ENCODE results near the gene ZCCHC14.

DNA sequence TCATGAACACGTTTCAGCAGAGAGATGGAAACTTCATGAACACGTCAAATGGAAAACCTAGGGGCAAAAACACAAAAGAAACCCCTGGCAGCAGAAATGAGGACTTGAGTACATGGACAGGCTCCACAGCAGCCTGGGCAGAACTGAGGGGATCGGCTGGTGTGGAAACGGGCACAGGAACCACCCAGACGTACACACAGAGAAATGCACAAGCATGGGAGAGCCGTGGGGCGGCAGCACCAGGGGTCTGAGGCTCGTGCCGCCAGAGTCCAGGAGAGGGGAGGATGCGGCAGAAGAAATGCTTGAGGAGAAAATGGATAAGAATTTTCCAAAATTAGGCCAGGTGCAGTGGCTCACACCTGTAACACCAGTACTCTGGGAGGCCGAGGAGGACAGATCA lies 70.7 kb downstream of the ZCCHC14 start:
- TF ChIP-seq, protein P1, sequence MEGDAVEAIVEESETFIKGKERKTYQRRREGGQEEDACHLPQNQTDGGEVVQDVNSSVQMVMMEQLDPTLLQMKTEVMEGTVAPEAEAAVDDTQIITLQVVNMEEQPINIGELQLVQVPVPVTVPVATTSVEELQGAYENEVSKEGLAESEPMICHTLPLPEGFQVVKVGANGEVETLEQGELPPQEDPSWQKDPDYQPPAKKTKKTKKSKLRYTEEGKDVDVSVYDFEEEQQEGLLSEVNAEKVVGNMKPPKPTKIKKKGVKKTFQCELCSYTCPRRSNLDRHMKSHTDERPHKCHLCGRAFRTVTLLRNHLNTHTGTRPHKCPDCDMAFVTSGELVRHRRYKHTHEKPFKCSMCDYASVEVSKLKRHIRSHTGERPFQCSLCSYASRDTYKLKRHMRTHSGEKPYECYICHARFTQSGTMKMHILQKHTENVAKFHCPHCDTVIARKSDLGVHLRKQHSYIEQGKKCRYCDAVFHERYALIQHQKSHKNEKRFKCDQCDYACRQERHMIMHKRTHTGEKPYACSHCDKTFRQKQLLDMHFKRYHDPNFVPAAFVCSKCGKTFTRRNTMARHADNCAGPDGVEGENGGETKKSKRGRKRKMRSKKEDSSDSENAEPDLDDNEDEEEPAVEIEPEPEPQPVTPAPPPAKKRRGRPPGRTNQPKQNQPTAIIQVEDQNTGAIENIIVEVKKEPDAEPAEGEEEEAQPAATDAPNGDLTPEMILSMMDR (IDR thresholded peaks at IDR 0.05), result no peak
- no peak for TF ChIP-seq POLR2A (IDR thresholded peaks at IDR 0.05)
- TF ChIP-seq POLR2AphosphoS5 (IDR thresholded peaks at IDR 0.05), result no peak

Data from transverse colon (tissue), 4 donors.